ENCODE results near the gene ABTB1.

Gene ABTB1

GRCh38 chr3:127707851-127708411, 35.2 kb downstream of the ABTB1 start:
- DNase-seq, result no peak

- DNase-seq, result no peak
Measured at GRCh38 chr3:127708837-127709236, 36.1 kb downstream of the ABTB1 start.

GRCh38 chr3:127709320-127710060, 36.7 kb downstream of the ABTB1 start:
- no peak for DNase-seq

GRCh38 chr3:127710155-127710941, 37.6 kb downstream of the ABTB1 start:
- no peak for DNase-seq

GRCh38 chr3:127711021-127711695, 38.4 kb downstream of the ABTB1 start:
- DNase-seq, result no peak

GRCh38 chr3:127711896-127712295, 39.1 kb downstream of the ABTB1 start:
- no peak for DNase-seq

- no peak for DNase-seq
Measured at GRCh38 chr3:127712461-127712860, 39.7 kb downstream of the ABTB1 start.

- no peak for DNase-seq
Measured at GRCh38 chr3:127712881-127713771, 40.4 kb downstream of the ABTB1 start.

GRCh38 chr3:127714125-127714571, 41.4 kb downstream of the ABTB1 start:
- DNase-seq, result no peak

GRCh38 chr3:127714866-127715265, 42.1 kb downstream of the ABTB1 start:
- no peak for DNase-seq

- no peak for DNase-seq
Measured at GRCh38 chr3:127715532-127715931, 42.8 kb downstream of the ABTB1 start.

- no peak for DNase-seq
Measured at GRCh38 chr3:127716384-127716783, 43.6 kb downstream of the ABTB1 start.

GRCh38 chr3:127717357-127718244, 44.8 kb downstream of the ABTB1 start:
- no peak for DNase-seq

GRCh38 chr3:127718245-127718915, 45.6 kb downstream of the ABTB1 start:
- DNase-seq, result no peak

- no peak for DNase-seq
Measured at GRCh38 chr3:127718916-127719290, 46.2 kb downstream of the ABTB1 start.

- DNase-seq, result no peak
Measured at GRCh38 chr3:127719369-127719768, 46.6 kb downstream of the ABTB1 start.

- DNase-seq, result no peak
Measured at GRCh38 chr3:127720161-127720823, 47.5 kb downstream of the ABTB1 start.

- no peak for DNase-seq
Measured at GRCh38 chr3:127720985-127721935, 48.5 kb downstream of the ABTB1 start.

All from activated CD4-positive, alpha-beta T cell treated with anti-CD3 and anti-CD28 coated beads, Interleukin-2, Interleukin-6, amounts not matched to agents 100 ng/mL and 50 ng/mL, durations not matched to agents 16 hours and 8 hours (primary cell).